Endodermal cell (in vitro differentiated cells): ENCODE data around the gene PSORS1C2. TPM values are rescaled to one million over a fixed set of nuclear protein-coding genes. Genes with fewer than 3 reads are reported as not detected.

Experiments used
- DNase-seq: peaks from one replicate; pipeline ENCODE4 v3.0.0-alpha.2; 2017
- H3K27ac ChIP-seq: 2 replicates; pipeline ENCODE4 v1.5.1; 2013; ENCODE audit warnings: mild to moderate bottlenecking, low read depth, low read length, moderate library complexity
- H3K27me3 ChIP-seq: 2 replicates; pipeline ENCODE4 v1.6.1; 2013; ENCODE audit warnings: mild to moderate bottlenecking, low read length, moderate library complexity; ENCODE audit not compliant: insufficient read depth, control insufficient read depth, poor library complexity, severe bottlenecking
- H3K36me3 ChIP-seq: 2 replicates; pipeline ENCODE4 v1.7.0; 2013; ENCODE audit warnings: mild to moderate bottlenecking, low read length, moderate library complexity; ENCODE audit not compliant: control insufficient read depth, insufficient read depth
- H3K4me1 ChIP-seq: one replicate; pipeline ENCODE4 v1.7.0; 2013; ENCODE audit warnings: low read length; ENCODE audit not compliant: control insufficient read depth, insufficient read depth
- H3K4me3 ChIP-seq: 2 replicates; pipeline ENCODE4 v1.5.1; 2013; ENCODE audit warnings: mild to moderate bottlenecking, low read length, moderate library complexity
- H3K9ac ChIP-seq: 2 replicates; pipeline ENCODE4 v1.6.1; 2013; ENCODE audit warnings: mild to moderate bottlenecking, low read length, moderate library complexity; ENCODE audit not compliant: poor library complexity, severe bottlenecking; ENCODE audit errors: extremely low read depth
- H3K9me3 ChIP-seq: 2 replicates; pipeline ENCODE4 v1.6.1; 2013; ENCODE audit warnings: mild to moderate bottlenecking, low read length, moderate library complexity; ENCODE audit not compliant: control insufficient read depth
- H3K27ac Mint-ChIP-seq: 2 replicates; pipeline ENCODE4 v1.8.0; 2020; ENCODE audit warnings: mixed read lengths
- H3K27me3 Mint-ChIP-seq: 2 replicates; pipeline ENCODE4 v1.8.0; 2021; ENCODE audit warnings: mild to moderate bottlenecking, mixed read lengths; ENCODE audit not compliant: insufficient read depth
- H3K36me3 Mint-ChIP-seq: 2 replicates; pipeline ENCODE4 v1.8.0; 2020; ENCODE audit warnings: low read depth, mixed read lengths
- H3K4me1 Mint-ChIP-seq: 2 replicates; pipeline ENCODE4 v1.8.0; 2020; ENCODE audit warnings: mixed read lengths
- H3K4me3 Mint-ChIP-seq: 2 replicates; pipeline ENCODE4 v1.8.0; 2020; ENCODE audit warnings: mild to moderate bottlenecking, moderate library complexity, mixed read lengths
- H3K9me3 Mint-ChIP-seq: 2 replicates; pipeline ENCODE4 v1.8.0; 2020; ENCODE audit warnings: mild to moderate bottlenecking, mixed read lengths
- WGBS, 2 experiments: methylation state at CpG; one replicate each; pipeline versions ENCODE4 v1.1.5 to v1.1.7; 2013; ENCODE audit warnings: missing lambda C conversion rate in 2 of 2, mixed read lengths in 1 of 2; ENCODE audit not compliant: insufficient coverage in 1 of 2, insufficient read length in 1 of 2; 5-methylcytosine and 5-hydroxymethylcytosine counted together
- total RNA-seq, 2 donors: library from RNA; stranded (reverse); fragmentation: NEBNext Ultra II Directional in 1 of 2; extraction: Animal tissue kit (Norgen Biotek cat#: 25700) in 1 of 2; gene quantifications; 2 replicates in 1 of 2; 3 replicates in 1 of 2; pipeline ENCODE4 v1.2.1, GENCODE V29; 2021
- TF ChIP-seq, protein P1 (sequence below): fragments of 200-600 bp; sonication (generic); conservative IDR thresholded peaks from 2 replicates; pipeline ENCODE4 v1.5.0; 2021; ENCODE audit warnings: antibody characterized with exemption, mild to moderate bottlenecking

PSORS1C2 gene
- total RNA-seq, 2 donors from 2014 or later = not detected

DNA sequence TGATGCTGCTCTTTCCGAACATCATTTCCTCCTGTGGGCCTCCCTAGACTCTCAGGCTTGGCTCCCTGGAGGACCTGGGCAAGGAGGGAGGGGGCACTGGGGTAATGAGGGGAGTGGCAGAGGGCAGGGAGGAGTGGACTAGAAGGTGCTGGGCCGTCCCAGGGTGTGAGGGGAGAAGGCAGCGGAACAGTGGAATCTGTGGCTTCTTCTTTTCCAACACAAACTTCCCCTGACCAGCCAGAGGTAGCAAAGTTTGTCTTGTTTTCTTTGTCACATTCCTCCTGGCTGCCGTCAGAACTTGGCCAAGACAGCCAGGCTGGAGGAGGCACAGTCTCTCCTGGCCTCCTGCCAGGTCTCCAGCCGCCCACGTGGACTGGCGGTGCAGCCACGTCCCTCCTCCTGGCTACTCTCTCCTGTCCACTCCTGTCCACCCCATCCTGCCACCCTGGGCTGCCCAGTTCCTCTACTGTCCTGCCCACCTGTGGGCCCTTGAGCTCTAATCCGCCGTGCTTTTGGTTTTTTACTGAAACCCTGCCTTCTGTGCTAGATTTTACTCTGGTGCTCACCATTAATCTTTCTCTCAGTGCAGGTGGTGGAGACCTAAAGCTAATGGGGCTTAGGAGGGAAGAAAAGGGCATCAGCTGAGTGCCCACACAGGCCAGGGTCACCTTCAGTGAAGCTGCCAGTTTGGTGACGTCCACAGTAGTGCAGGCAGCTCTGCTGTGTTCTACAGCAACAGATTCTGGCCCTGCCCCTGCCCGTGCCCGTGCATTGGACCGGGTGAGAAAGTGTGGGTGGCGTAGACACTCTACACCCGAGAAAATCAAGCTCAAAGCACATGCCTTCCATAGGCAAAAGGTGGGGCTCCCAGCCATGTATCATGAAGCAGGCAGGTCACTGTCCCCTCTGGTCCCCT is 15.8 kb downstream of the PSORS1C2 start:
- H3K4me3 ChIP-seq = no peak overlapping the region
- peaks cover 8% of the 10 kb centered on the region for H3K4me1 ChIP-seq
- DNase-seq = no peak
- H3K9me3 ChIP-seq = no peaks in the 10 kb centered on the region
- H3K4me1 Mint-ChIP-seq = peaks cover 22% of the 10 kb centered on the region
- no peaks in the 10 kb centered on the region for H3K9me3 Mint-ChIP-seq
- no peak overlapping the region for H3K27ac ChIP-seq
- H3K36me3 ChIP-seq = no peaks in the 10 kb centered on the region
- TF ChIP-seq, protein P1, sequence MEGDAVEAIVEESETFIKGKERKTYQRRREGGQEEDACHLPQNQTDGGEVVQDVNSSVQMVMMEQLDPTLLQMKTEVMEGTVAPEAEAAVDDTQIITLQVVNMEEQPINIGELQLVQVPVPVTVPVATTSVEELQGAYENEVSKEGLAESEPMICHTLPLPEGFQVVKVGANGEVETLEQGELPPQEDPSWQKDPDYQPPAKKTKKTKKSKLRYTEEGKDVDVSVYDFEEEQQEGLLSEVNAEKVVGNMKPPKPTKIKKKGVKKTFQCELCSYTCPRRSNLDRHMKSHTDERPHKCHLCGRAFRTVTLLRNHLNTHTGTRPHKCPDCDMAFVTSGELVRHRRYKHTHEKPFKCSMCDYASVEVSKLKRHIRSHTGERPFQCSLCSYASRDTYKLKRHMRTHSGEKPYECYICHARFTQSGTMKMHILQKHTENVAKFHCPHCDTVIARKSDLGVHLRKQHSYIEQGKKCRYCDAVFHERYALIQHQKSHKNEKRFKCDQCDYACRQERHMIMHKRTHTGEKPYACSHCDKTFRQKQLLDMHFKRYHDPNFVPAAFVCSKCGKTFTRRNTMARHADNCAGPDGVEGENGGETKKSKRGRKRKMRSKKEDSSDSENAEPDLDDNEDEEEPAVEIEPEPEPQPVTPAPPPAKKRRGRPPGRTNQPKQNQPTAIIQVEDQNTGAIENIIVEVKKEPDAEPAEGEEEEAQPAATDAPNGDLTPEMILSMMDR = no peak
- H3K27ac Mint-ChIP-seq = no peak overlapping the region
- H3K9ac ChIP-seq = no peak overlapping the region
- 86 to 89% methylated on average over 9 to 16 of the region's 16 CpGs for WGBS, 2 experiments
- peaks cover 7% of the 10 kb centered on the region for H3K27me3 Mint-ChIP-seq
- no peaks in the 10 kb centered on the region for H3K27me3 ChIP-seq
- H3K36me3 Mint-ChIP-seq = no peaks in the 10 kb centered on the region
- no peak overlapping the region for H3K4me3 Mint-ChIP-seq

DNA sequence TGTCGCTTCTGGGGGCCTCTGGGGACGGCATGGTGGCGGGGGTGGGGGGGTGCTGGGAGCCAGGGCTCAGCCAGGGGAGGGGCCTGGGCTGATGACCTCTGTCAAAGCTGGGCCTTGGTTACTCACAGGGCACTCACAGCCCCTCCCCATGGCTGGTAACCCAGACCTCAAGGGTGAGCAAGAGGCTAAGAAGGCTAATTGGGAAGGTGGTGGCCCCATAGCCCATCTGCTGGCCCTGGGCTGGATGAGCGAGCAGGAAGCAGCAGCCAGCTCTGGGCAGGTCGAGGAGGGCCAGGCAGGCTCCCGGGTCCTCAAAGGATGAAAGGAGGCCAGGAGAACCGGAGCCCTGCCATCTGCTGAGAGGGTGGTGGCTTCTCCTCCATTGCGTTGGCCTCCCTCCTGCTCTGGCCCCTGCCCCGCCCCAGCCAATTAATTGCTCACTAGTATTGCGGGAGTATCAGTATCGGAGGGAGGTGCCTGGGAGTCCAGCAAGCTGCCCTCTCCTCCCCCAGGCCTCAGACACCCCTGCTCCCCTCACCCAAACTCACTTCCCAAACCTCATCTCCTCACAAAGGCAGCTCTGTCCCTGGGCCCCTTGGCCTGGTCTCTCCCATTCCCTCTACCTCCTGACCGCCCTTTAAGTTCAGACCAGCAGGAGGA is 17.6 kb downstream of the PSORS1C2 start:
- peaks cover 7% of the 10 kb centered on the region for H3K27me3 Mint-ChIP-seq
- TF ChIP-seq, protein P1 = no peak
- DNase-seq = no peak

DNA sequence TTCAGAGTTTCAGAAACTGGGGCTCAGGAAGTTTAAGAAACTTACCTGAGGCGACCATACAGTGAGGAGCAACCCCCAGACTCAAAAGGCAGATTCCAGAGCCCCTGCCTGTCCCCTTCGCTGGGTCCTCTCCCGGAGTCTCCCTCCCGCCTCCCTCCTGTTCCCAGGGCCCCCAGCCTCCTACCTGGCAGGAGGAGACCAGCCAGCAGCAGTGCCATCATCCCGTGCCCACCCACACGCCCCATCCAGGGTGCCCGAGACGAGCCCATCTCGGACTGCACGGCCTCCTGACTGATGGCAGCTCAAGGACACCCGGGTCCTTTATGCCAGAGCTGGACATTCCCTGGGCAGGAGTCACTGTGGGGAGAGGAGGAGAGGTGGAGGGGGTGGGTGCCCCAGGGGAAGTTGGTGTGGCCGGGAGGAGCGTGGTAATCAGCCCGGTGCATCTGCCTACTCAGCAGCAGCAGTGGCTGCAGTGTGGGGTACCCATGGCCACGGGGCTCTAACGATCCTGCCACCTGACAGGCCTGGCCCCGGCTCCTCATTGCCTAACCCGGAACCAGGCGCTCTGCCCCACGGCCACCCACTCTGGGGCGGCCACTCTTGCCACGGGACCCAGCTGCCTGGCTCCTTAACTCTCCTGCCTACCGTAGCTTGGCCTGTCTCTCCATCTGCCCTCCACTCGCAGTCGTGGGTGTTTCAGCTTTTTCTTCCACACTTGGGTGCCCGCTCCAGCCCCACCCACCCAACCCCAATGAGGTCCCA is 18.5 kb downstream of the PSORS1C2 start, which contains the start of gene CDSN:
Gene CDSN, minus strand, starts transcription at position 296 of the 765 bp plus-strand sequence. Its CDS starts 27 bp downstream, at position 269.
- H3K4me3 ChIP-seq = no peak within 1 kb of the TSS
- H3K27ac ChIP-seq = no peak within 1 kb of the TSS
- no peaks in the 10 kb centered on the region for H3K36me3 ChIP-seq
- H3K27me3 ChIP-seq = no peaks in the 10 kb centered on the region
- no peaks in the 10 kb centered on the region for H3K36me3 Mint-ChIP-seq
- H3K9me3 Mint-ChIP-seq = no peaks in the 10 kb centered on the region
- TF ChIP-seq, protein P1 = no peak
- no peak for DNase-seq
- peaks cover 9% of the 10 kb centered on the region for H3K27me3 Mint-ChIP-seq
- no peaks in the 10 kb centered on the region for H3K4me1 ChIP-seq
- 90 to 92% methylated on average over 23 to 26 of the region's 26 CpGs for WGBS, 2 experiments
- no peak within 1 kb of the TSS for H3K4me3 Mint-ChIP-seq
- H3K9ac ChIP-seq = no peak within 1 kb of the TSS
- H3K9me3 ChIP-seq = no peaks in the 10 kb centered on the region
- no peak within 1 kb of the TSS for H3K27ac Mint-ChIP-seq
- peaks cover 8% of the 10 kb centered on the region for H3K4me1 Mint-ChIP-seq

More for the DNA sequence above, 17.6 kb downstream of the PSORS1C2 start:
- H3K9ac ChIP-seq = no peak overlapping the region
- Mint-ChIP-seq H3K4me3 (no peak overlapping the region), H3K9me3 (no peaks in the 10 kb centered on the region), H3K27ac (no peak overlapping the region), H3K36me3 (no peaks in the 10 kb centered on the region), H3K4me1 (peaks cover 12% of the 10 kb centered on the region)
- H3K4me1 ChIP-seq = no peaks in the 10 kb centered on the region
- no peak overlapping the region for H3K27ac ChIP-seq
- H3K4me3 ChIP-seq = no peak overlapping the region
- no peaks in the 10 kb centered on the region for H3K27me3 ChIP-seq
- no peaks in the 10 kb centered on the region for H3K36me3 ChIP-seq
- 90 to 98% methylated on average over 5 to 12 of the region's 12 CpGs for WGBS, 2 experiments
- H3K9me3 ChIP-seq = no peaks in the 10 kb centered on the region
